Activated CD4-positive, CD25-positive, alpha-beta regulatory T cell treated with anti-CD3 and anti-CD28 coated beads, Interleukin-2, amount 50 U/mL, for 24 hours (primary cell): ENCODE data around the gene FAM83G.
"Not testable (repeated sequence)": the region's sequence is repeated elsewhere in the genome, so short reads cannot be mapped to it uniquely, and the experiment has no call there.

ENCODE experiments used
- ATAC-seq, 2 donors: fragments of 150-1000 bp; cut with Tn5 transposase; one replicate each; pipeline ENCODE4 v1.10.0; 2021; ENCODE audit warnings: mild to moderate bottlenecking in 1 of 2, moderate library complexity in 1 of 2

FAM83G gene

DNA sequence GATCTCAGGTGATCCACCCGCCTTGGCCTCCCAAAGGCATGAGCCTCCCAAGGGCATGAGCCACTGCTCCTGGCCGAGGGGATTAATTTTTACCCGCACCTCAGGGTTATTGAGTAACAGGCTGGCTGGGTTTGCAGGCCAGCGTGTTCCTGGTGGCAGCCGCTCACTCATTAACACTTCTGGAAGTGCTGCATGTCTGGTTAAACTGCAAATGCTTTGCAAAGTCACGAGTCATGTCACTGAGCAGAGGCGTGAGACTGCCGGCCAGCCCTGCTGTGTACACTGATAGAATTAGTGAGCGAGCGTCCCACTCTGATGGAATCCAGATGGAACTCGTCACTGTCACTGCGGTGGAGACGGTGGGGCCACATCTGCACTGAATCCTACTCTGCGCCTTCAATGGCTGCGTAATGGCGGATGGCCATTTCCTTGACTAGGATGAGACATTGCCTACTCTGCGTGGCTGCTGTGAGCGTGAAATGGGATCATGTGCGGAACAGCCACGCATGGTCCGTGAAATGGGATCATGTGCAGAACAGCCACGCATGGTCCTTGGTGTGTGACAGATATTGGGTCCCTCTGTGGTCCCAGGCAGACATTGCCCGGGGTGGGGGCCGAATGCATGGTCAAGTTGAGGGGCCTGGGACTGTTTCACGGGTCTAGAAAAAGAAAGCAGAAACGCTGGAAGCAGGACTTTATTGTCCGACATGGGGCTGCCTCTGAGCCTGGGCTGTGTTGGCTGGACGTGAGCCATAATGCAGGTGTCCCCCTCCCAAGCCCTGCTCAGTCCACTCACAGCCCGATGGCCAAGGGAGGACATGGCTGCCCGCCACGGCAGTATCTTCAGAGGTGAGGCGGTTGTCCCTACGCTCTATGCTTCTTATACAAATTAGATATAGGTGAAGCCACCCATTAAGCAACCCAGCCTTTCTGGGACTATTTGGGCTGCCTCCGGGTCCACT, 53.3 kb downstream of the FAM83G start:
- ATAC-seq: no peak

GRCh38 chr17:18950346-18950745, 54.2 kb downstream of the FAM83G start:
- ATAC-seq: no peak

DNA sequence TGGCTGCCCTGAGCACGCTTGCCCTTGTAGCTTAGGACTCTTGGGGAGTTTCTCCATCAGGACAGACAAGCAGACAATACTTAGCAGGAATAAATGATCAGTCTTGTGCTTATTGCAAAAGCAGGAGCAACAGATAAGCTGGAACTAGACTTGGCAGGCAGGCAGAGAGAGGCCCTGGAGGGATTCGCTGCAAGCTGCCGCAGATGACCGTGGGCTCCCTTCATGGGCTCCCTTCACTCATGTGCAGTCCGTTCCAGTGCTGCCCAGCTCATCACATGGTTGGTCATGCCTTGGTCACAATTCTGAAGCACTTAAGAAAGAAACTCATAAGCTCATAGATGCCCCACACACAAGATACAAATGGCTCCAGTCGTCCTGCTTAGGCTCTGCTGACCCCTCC, 55.0 kb downstream of the FAM83G start:
- no peak for ATAC-seq

- no peak for ATAC-seq
These were observed 56.0 kb downstream of the FAM83G start for GRCh38 chr17:18948476-18949006.

- ATAC-seq: no peak
These were observed 56.7 kb downstream of the FAM83G start for GRCh38 chr17:18947866-18948265.

- no peak for ATAC-seq
These were observed 58.0 kb downstream of the FAM83G start for GRCh38 chr17:18946536-18946935.

GRCh38 chr17:18944646-18945045, 59.9 kb downstream of the FAM83G start:
- no peak for ATAC-seq

DNA sequence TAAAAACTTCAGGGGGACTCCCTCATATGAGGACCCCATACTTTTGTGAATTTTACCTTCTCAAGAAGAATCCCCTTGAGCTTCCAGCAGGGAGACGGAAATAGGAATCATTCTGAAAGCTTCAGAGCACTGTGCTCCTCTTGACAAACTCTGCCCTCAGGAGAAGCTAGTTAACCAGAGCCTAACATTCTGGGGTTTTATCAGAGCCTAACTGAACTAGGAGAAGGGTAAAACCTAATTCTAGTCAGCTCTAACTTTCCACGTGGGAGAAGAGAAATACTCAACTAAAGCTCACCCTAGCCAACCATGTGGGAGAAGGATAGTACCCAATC, 65.9 kb downstream of the FAM83G start:
- ATAC-seq: no peak

GRCh38 chr17:18937981-18938691, 66.4 kb downstream of the FAM83G start:
- ATAC-seq: no peak

GRCh38 chr17:18933102-18934058, 71.2 kb downstream of the FAM83G start:
- peak in 1 of 2 donors; percentile 36 for ATAC-seq

DNA sequence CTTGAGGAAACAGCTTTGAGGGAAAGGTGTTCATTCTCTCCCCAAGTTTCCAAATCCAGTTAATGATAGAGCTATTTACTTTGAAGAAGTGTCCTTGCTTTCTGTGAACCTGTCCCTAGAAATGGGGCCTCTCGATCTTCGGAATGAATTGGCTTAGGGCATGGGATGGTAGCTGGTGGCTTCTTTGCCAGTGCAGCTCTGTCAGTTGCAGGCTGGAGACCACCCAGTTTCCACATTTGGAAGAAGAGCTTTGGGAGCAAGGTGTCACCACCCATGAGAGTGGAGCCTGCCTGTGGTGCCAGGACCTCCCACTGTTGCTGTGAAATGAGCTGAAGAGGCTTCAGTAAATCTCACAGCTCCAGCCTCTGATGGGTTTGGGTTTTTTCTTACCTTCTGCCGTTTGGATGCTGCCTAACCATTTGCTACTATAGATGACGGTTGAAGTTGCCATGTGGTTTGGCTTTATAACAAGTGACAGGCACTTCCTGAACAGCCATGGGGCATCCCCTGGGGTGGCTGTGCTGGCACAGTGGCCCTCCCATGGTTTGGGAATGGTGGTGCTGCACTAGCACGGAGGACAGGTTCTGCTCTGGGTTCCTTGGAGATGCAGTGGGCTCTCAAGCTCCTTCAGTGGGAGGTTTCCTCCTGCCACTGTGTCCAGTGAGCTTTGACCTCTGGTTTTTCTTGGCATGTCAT, 72.1 kb downstream of the FAM83G start:
- no peak for ATAC-seq

DNA sequence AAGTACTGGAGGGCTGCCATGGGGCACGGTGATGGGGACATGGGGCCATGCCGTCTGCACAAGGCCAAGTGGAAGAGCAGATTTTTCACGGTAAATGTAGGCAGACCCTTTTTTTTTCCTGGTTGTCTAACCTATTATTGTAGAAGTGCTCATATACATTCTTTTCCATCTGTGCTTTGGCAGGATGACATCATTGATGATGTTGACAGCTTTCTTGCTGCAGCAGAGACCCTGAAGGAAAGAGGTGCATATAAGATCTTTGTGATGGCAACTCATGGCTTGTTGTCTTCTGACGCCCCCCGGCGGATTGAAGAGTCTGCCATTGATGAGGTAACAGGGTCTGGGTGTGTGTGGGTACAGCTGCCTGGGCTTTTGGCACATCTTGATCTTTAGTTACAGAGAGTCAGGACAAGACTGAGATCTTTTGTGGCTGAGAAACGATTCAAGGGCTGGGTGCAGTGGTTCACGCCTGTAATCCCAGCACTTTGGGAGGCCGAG, 75.9 kb downstream of the FAM83G start:
- no peak for ATAC-seq

DNA sequence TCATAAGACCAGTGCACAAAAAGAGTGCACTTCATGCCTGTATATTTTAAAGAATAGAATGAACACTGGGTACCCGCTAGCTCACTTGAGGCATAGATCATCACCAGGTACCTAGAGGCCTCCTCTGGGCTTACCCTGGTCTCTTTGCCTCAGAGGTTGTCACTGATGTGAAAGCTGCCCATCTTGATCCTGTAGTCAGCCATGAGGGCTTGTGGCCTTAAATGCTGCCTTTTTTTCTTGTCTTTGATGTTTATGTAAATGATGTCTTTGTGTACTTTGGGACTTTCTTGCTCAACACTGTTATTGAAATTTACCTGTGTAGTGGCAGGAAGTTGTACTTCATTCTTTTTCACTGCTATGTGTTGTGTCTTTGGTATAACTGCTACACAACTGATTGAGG, 79.4 kb downstream of the FAM83G start:
- no peak for ATAC-seq

DNA sequence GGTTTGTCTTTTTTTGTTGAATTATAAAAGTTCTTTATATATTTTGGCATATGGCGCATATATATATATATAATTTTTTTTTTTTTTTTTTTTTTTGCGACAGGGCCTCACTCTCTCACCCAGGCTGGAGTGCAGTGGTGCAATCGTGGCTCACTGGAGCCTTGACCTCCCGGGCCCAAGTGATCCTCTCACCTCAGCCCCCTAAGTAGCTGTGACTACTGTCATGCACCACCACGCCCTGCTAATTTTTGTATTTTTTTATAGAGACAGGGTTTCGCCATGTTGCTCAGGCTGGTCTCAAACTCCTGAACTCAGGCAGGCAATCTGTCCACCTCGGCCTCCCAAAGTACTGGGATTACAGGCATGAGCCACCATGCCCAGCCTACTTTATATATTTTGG, 82.0 kb downstream of the FAM83G start:
- not testable (repeated sequence) for ATAC-seq

DNA sequence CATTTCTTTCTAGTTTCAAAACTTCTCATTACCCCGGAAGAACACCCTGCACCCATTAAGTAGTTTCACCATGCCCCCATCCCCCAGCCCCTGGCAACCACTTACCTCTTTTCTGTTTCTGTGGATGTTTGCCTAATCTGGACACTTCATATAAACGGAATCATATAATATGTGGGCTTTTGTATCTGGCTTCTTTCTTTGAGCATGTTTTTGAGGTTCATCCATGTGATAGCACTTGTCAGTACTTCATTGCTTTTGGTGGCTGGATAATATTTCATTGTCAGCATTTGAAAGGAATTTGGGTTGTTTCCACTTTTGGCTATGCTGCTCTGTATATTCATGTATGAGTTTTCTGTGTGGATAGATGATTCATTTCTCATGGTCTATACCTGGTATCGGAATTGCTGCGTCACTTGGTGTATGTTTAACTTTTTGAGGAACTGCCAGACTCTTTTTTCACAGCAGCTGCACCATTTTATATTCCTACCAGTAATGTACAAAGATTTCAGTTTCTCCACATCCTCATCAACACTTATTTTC, 82.6 kb downstream of the FAM83G start:
- peak; percentile 85 to 92 for ATAC-seq

GRCh38 chr17:18921485-18921884, 83.1 kb downstream of the FAM83G start:
- no peak for ATAC-seq

DNA sequence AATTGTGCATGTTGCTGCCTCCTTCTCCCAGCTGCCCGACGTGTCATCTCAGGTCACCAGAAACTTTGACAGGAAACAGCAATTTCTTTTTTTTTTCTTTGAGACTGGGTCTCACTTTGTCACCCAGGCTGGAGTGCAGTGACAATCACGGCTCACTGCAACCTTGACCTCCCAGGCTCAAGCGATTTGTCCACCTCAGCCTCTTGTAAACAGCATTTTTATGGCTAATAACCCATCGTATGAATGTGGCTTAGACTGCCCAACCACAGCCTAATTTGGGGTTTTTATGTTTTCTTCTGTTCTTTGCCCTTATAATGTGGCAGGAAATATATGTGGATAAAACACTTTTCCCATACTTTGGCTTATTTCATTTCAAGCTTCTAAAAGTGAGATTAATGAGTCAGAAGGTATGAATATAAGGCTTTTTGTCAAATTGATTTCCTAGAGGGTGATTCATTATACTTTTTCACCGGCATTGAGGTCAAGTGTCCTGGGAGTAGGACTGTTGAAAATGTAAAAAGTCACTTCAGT, 83.6 kb downstream of the FAM83G start:
- ATAC-seq: no peak

DNA sequence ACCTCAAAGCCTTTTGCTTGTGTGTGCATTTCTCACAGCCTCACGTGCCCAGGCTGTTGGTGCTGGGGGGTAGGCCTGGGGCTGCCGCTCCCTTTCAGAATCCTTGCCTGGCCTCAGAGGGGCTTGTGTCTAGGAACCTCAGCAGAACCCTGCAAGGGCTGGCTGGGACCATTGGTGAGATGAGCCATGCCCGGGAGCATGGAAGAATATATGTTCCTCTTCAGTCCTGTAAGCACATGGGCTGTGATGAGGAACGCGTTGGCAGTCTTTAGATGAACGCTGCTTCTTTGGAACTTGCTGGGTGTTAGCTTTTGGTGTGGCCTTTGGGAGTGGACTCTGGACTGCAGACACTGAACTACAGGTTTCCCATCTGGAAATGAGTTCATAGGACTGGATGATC, 84.6 kb downstream of the FAM83G start:
- ATAC-seq: no peak
